GM12878 (cell line): Measurements from ENCODE around the gene TBC1D20. TPM values are rescaled to one million over a fixed set of nuclear protein-coding genes. Genes with fewer than 3 reads are reported as not detected.

Experiments
- CBX3 ChIP-seq: fragments of 200-600 bp; sonication (generic); IDR thresholded peaks from 2 replicates; pipeline ENCODE4 v1.6.1; 2016; ENCODE audit warnings: low read depth, borderline replicate concordance
- DPF2 ChIP-seq: fragments of 450-650 bp; IDR thresholded peaks from 2 replicates; pipeline ENCODE4 v1.6.1; 2017; ENCODE audit warnings: mild to moderate bottlenecking
- KLF5 ChIP-seq: fragments of 450-650 bp; IDR thresholded peaks from 2 replicates; pipeline ENCODE4 v1.6.1; 2014; ENCODE audit warnings: mild to moderate bottlenecking; ENCODE audit not compliant: partially characterized antibody
- RAD21 ChIP-seq: IDR thresholded peaks from 2 replicates; pipeline ENCODE4 v1.6.1; 2011; ENCODE audit warnings: mild to moderate bottlenecking, low read depth, low read length, moderate library complexity; ENCODE audit not compliant: insufficient read depth
- RCOR1 ChIP-seq: conservative IDR thresholded peaks from 2 replicates; pipeline ENCODE4 v1.6.1; 2012; ENCODE audit warnings: low read depth, low read length, improper control_type of control experiment
- SMARCA5 ChIP-seq: fragments of 450-650 bp; IDR thresholded peaks from 2 replicates; pipeline ENCODE4 v1.6.1; 2017; ENCODE audit warnings: mild to moderate bottlenecking
- TARDBP ChIP-seq: IDR thresholded peaks from 2 replicates; pipeline ENCODE4 v1.6.1; 2016; ENCODE audit warnings: borderline replicate concordance
- TCF12 ChIP-seq: IDR thresholded peaks from 2 replicates; pipeline ENCODE4 v1.6.1; 2011; ENCODE audit warnings: low read depth, mild to moderate bottlenecking, low read length
- polyA plus RNA-seq, 11 experiments: library from polyadenylated mRNA; depleted of rRNA in 4 of 11; unstranded in 6 of 11; stranded (reverse) in 5 of 11; fragments of >200 nt; fragmentation: Nextera tagmentation in 4 of 11; fragmentation: Illumina TruSeq in 1 of 11; extraction: Ambion mirVana in 4 of 11; extraction: Trizol in 1 of 11; gene quantifications; 1 replicate in 1 of 11; 2 replicates in 10 of 11; pipeline versions ENCODE4 v1.2.1 to v1.2.3, GENCODE V29; 2011 to 2016; ENCODE audit warnings: inconsistent platforms in 2 of 11, missing spikeins in 2 of 11, low read depth in 1 of 11
- total RNA-seq, 4 experiments: library from RNA; depleted of rRNA in 3 of 4; stranded (reverse); fragments of >200 nt in 3 of 4; fragmentation: Illumina TruSeq in 1 of 4; extraction: Trizol in 1 of 4; gene quantifications; 2 replicates each; pipeline versions ENCODE4 v1.2.1 to v1.2.3, GENCODE V29; 2013 to 2021
- TF ChIP-seq, protein P1 (sequence below): fragments of 450-650 bp; IDR thresholded peaks from 2 replicates; pipeline ENCODE4 v1.6.1; 2016; ENCODE audit warnings: mild to moderate bottlenecking
- TF ChIP-seq, protein P2 (sequence below): IDR thresholded peaks from 2 replicates; pipeline ENCODE4 v1.6.1; 2012; ENCODE audit warnings: improper control_type of control experiment, low read depth, low read length; ENCODE audit not compliant: insufficient replicate concordance

Gene TBC1D20
- total and polyA plus RNA-seq, 10 of the 15 experiments (the other 5 are each of a cell fraction or from before 2014, with no cell fraction given), result 4.3 to 17.9 (median 11.2) TPM

DNA sequence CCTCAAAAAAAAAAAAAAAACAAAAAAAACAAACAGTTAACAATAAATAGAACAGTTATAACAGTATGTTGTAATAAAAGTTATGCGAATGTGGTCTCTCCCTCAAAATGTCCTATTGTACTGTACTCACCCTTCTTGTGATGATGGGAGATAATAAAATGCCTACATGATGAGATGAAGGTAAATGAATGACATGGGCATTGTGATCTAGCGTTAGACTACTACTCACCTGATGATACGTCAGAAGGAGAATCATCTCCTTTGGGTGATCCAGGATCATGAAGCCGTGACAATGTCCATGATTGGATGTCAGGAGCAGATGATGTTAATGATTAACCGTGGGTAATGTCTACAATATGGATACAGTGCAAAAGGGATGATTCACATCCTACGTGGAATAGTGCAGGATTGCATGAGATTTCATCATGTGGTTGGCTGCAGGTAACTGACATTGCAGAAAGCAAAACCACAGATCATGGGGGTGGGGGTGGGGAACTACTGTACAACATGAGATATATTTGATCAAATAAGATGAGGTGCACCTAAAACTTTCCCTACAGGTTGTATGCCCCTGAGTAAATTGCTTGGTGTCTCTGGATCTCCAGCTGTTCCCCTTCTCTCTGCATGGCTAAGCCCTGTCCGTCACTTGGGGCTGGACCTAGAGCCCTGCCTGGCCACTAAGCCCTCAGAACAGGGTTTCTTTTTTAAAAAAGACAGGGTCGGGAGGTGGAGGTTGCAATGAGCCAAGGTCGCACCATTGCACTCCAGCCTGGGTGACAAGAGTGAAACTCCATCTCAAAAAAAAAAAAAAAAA, 60.4 kb downstream of the TBC1D20 start (continued):
- TF ChIP-seq, protein P1, sequence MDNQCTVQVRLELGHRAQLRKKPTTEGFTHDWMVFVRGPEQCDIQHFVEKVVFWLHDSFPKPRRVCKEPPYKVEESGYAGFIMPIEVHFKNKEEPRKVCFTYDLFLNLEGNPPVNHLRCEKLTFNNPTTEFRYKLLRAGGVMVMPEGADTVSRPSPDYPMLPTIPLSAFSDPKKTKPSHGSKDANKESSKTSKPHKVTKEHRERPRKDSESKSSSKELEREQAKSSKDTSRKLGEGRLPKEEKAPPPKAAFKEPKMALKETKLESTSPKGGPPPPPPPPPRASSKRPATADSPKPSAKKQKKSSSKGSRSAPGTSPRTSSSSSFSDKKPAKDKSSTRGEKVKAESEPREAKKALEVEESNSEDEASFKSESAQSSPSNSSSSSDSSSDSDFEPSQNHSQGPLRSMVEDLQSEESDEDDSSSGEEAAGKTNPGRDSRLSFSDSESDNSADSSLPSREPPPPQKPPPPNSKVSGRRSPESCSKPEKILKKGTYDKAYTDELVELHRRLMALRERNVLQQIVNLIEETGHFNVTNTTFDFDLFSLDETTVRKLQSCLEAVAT, result no peak
- no peak for TF ChIP-seq TARDBP
- no peak for TF ChIP-seq RCOR1
- no peak for TF ChIP-seq CBX3
- no peak for TF ChIP-seq TCF12
- no peak for TF ChIP-seq SMARCA5
- TF ChIP-seq, protein P2, sequence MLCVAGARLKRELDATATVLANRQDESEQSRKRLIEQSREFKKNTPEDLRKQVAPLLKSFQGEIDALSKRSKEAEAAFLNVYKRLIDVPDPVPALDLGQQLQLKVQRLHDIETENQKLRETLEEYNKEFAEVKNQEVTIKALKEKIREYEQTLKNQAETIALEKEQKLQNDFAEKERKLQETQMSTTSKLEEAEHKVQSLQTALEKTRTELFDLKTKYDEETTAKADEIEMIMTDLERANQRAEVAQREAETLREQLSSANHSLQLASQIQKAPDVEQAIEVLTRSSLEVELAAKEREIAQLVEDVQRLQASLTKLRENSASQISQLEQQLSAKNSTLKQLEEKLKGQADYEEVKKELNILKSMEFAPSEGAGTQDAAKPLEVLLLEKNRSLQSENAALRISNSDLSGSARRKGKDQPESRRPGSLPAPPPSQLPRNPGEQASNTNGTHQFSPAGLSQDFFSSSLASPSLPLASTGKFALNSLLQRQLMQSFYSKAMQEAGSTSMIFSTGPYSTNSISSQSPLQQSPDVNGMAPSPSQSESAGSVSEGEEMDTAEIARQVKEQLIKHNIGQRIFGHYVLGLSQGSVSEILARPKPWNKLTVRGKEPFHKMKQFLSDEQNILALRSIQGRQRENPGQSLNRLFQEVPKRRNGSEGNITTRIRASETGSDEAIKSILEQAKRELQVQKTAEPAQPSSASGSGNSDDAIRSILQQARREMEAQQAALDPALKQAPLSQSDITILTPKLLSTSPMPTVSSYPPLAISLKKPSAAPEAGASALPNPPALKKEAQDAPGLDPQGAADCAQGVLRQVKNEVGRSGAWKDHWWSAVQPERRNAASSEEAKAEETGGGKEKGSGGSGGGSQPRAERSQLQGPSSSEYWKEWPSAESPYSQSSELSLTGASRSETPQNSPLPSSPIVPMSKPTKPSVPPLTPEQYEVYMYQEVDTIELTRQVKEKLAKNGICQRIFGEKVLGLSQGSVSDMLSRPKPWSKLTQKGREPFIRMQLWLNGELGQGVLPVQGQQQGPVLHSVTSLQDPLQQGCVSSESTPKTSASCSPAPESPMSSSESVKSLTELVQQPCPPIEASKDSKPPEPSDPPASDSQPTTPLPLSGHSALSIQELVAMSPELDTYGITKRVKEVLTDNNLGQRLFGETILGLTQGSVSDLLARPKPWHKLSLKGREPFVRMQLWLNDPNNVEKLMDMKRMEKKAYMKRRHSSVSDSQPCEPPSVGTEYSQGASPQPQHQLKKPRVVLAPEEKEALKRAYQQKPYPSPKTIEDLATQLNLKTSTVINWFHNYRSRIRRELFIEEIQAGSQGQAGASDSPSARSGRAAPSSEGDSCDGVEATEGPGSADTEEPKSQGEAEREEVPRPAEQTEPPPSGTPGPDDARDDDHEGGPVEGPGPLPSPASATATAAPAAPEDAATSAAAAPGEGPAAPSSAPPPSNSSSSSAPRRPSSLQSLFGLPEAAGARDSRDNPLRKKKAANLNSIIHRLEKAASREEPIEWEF, result no peak
- no peak for TF ChIP-seq RAD21
- TF ChIP-seq DPF2, result no peak
- TF ChIP-seq KLF5, result no peak
- TF ChIP-seq, all 136 proteins: peak for 0
